Left ventricle myocardium inferior (tissue), 1 donor: ENCODE results near the gene RAET1G. TPM values are rescaled to one million over a fixed set of nuclear protein-coding genes. Genes with fewer than 3 reads are reported as not detected.
"Not testable (repeated sequence)": the region's sequence is repeated elsewhere in the genome, so short reads cannot be mapped to it uniquely, and the experiment has no call there.

Experiments
- DNase-seq: peaks from one replicate; pipeline ENCODE4 v3.0.0-alpha.2; 2020
- H3K27ac ChIP-seq: fragments of 200-600 bp; replicated peaks from 2 replicates; pipeline ENCODE4 v1.8.0; 2021
- H3K27me3 ChIP-seq: fragments of 200-600 bp; 2 replicates; pipeline ENCODE4 v1.8.0; 2021; ENCODE audit warnings: low read depth
- H3K36me3 ChIP-seq: fragments of 200-600 bp; 2 replicates; pipeline ENCODE4 v1.8.0; 2021
- H3K4me1 ChIP-seq: fragments of 200-600 bp; 2 replicates; pipeline ENCODE4 v1.8.0; 2021
- H3K4me3 ChIP-seq: fragments of 200-600 bp; 2 replicates; pipeline ENCODE4 v1.8.0; 2021; ENCODE audit warnings: mild to moderate bottlenecking, moderate library complexity
- H3K9me3 ChIP-seq: fragments of 200-600 bp; replicated peaks from 2 replicates; pipeline ENCODE4 v1.8.0; 2021
- CTCF ChIP-seq: fragments of 200-600 bp; IDR thresholded peaks from 2 replicates; pipeline ENCODE4 v1.8.0; 2021; ENCODE audit warnings: antibody characterized with exemption, mild to moderate bottlenecking, borderline replicate concordance
- intact Hi-C: fragments of 100-400 bp; cut with micrococcal nuclease; formaldehyde crosslinking; loops from one replicate; pipeline ENCODE4 v1.11.0; 2022
- total RNA-seq: library from RNA; stranded (reverse); fragmentation: NEBNext Ultra II Directional; extraction: Animal tissue kit (Norgen Biotek cat#: 25700); gene quantifications from one replicate; pipeline ENCODE4 v1.2.1, GENCODE V29; 2021
- donor health status: DM: no; HTN: yes; CAD: no; lungs with severe emphysema.

The RAET1G gene
- total RNA-seq, 1 donor from 2014 or later = 0.19 TPM

- no peaks in the 10 kb centered on the region for H3K36me3 ChIP-seq
- H3K4me3 ChIP-seq = peak overlapping the region; percentile 69
- H3K4me1 ChIP-seq = peaks cover 32% of the 10 kb centered on the region
- peak overlapping the region; percentile 70 for H3K27ac ChIP-seq
- no peaks in the 10 kb centered on the region for H3K9me3 ChIP-seq
- peak; percentile 94 for TF ChIP-seq CTCF
- DNase-seq = peak; percentile 89
- peaks cover 50% of the 10 kb centered on the region for H3K27me3 ChIP-seq
- intact Hi-C loops = loop anchor here (5.0 kb wide), 1 partner anchor 89 kb away; no protein-coding TSS in a partner anchor
Observed at GRCh38 chr6:149925974-149926777, 3.3 kb upstream of the RAET1G start.

- Histone ChIP-seq H3K4me1 (peaks cover 32% of the 10 kb centered on the region), H3K9me3 (no peaks in the 10 kb centered on the region), H3K27ac (peak overlapping the region; percentile 70), H3K36me3 (no peaks in the 10 kb centered on the region), H3K4me3 (peak overlapping the region; percentile 69), H3K27me3 (peaks cover 48% of the 10 kb centered on the region)
- no peak for DNase-seq
- TF ChIP-seq CTCF = no peak
- intact Hi-C loops = loop anchor here (5.0 kb wide), 1 partner anchor 88 kb away; no protein-coding TSS in a partner anchor
Observed at GRCh38 chr6:149925253-149925973, 2.5 kb upstream of the RAET1G start.

GRCh38 chr6:149924933-149925252 lies 2.0 kb upstream of the RAET1G start:
- no peak for DNase-seq
- no peak for TF ChIP-seq CTCF
- Histone ChIP-seq H3K9me3 (no peaks in the 10 kb centered on the region), H3K4me3 (peak overlapping the region; percentile 69), H3K4me1 (peaks cover 32% of the 10 kb centered on the region), H3K27me3 (peaks cover 43% of the 10 kb centered on the region), H3K27ac (peak overlapping the region; percentile 70), H3K36me3 (no peaks in the 10 kb centered on the region)
- intact Hi-C loops = loop anchor here (5.0 kb wide), 1 partner anchor 88 kb away; no protein-coding TSS in a partner anchor

GRCh38 chr6:149924206-149924932 lies 1.4 kb upstream of the RAET1G start:
- Histone ChIP-seq H3K36me3 (no peaks in the 10 kb centered on the region), H3K27ac (no peak overlapping the region), H3K27me3 (peaks cover 37% of the 10 kb centered on the region), H3K9me3 (no peaks in the 10 kb centered on the region), H3K4me1 (peaks cover 32% of the 10 kb centered on the region), H3K4me3 (no peak overlapping the region)
- intact Hi-C loops = no loop called here
- no peak for DNase-seq
- TF ChIP-seq CTCF = no peak

- Histone ChIP-seq H3K36me3 (no peaks in the 10 kb centered on the region), H3K27me3 (peaks cover 28% of the 10 kb centered on the region), H3K4me3 (peak overlapping the region; percentile 72), H3K9me3 (no peaks in the 10 kb centered on the region), H3K27ac (no peak overlapping the region), H3K4me1 (peaks cover 32% of the 10 kb centered on the region)
- no peak for TF ChIP-seq CTCF
- no peak for DNase-seq
- intact Hi-C loops = no loop called here
Observed at GRCh38 chr6:149923327-149923986, 536 bp upstream of the RAET1G start.

- H3K36me3 ChIP-seq, H3K27ac ChIP-seq, H3K9me3 ChIP-seq, DNase-seq, intact Hi-C loops: not testable (repeated sequence)
- peak overlapping the region; percentile 72 for H3K4me3 ChIP-seq
- H3K4me1 ChIP-seq = peaks cover 32% of the 10 kb centered on the region
- peaks cover 19% of the 10 kb centered on the region for H3K27me3 ChIP-seq
Observed at GRCh38 chr6:149922091-149922490, 830 bp downstream of the RAET1G start.
